K562 (cell line): ENCODE results near the gene C6orf47. TPM values are rescaled to one million over a fixed set of nuclear protein-coding genes. Genes with fewer than 3 reads are reported as not detected.

Experiments
- ASH1L ChIP-seq: fragments of 450-650 bp; IDR thresholded peaks from 2 replicates; pipeline ENCODE4 v1.6.1; 2018; ENCODE audit warnings: borderline replicate concordance, mild to moderate bottlenecking, low read depth; ENCODE audit not compliant: partially characterized antibody
- BRCA1 ChIP-seq, 2 experiments: fragments of 450-650 bp in 1 of 2; sonication (generic) in 1 of 2; formaldehyde crosslinking in 1 of 2; IDR thresholded peaks; 2 replicates each; pipeline versions ENCODE4 v1.5.0 to v1.6.1; 2017 to 2020; ENCODE audit warnings: mild to moderate bottlenecking in 1 of 2, missing genetic modification reagents in 1 of 2
- HMGN3 ChIP-seq: IDR thresholded peaks from 2 replicates; pipeline ENCODE4 v1.6.1; 2011; ENCODE audit warnings: borderline replicate concordance, low read depth, mild to moderate bottlenecking, mixed read lengths, low read length; ENCODE audit not compliant: insufficient read length; ENCODE audit errors: extremely low read depth
- MCM3 ChIP-seq: fragments of 450-650 bp; IDR thresholded peaks from 2 replicates; pipeline ENCODE4 v1.6.1; 2016
- NR2F6 ChIP-seq: fragments of 450-650 bp; formaldehyde crosslinking; IDR thresholded peaks from 2 replicates; pipeline ENCODE4 v1.4.0; 2020; ENCODE audit warnings: mild to moderate bottlenecking
- PHB ChIP-seq: fragments of 250-450 bp; sonication (Bioruptor Pico); IDR thresholded peaks from 2 replicates; pipeline ENCODE4 v1.5.0; 2021
- PTBP1 ChIP-seq: fragments of 200-400 bp; formaldehyde crosslinking; IDR thresholded peaks from 2 replicates; pipeline ENCODE4 v1.6.1; 2017; ENCODE audit warnings: low read depth, low read length
- SIN3A ChIP-seq, 2 experiments: fragments of 150-350 bp in 1 of 2; IDR thresholded peaks; 2 replicates each; pipeline ENCODE4 v1.6.1; 2011 to 2016; ENCODE audit warnings: borderline replicate concordance in 2 of 2, low read depth in 2 of 2, low read length in 2 of 2, mild to moderate bottlenecking in 2 of 2, moderate library complexity in 2 of 2; ENCODE audit not compliant: control insufficient read depth in 1 of 2
- SMAD3 ChIP-seq: fragments of 450-650 bp; formaldehyde crosslinking; conservative IDR thresholded peaks from 2 replicates; pipeline ENCODE4 v1.4.0; 2020; ENCODE audit warnings: mild to moderate bottlenecking
- SMARCA5 ChIP-seq: fragments of 450-650 bp; IDR thresholded peaks from 2 replicates; pipeline ENCODE4 v1.6.1; 2016
- TBP ChIP-seq: optimal IDR thresholded peaks from 2 replicates; pipeline ENCODE3; 2011; ENCODE audit warnings: low read depth, low read length, improper control_type of control experiment
- ZNF121 ChIP-seq: sonication (generic); formaldehyde crosslinking; conservative IDR thresholded peaks from 2 replicates; pipeline ENCODE4 v1.8.0; 2022; ENCODE audit warnings: missing genetic modification reagents
- ZNF431 ChIP-seq: sonication (generic); formaldehyde crosslinking; IDR thresholded peaks from 2 replicates; pipeline ENCODE4 v1.8.0; 2022; ENCODE audit warnings: mild to moderate bottlenecking, missing genetic modification reagents
- ZNF444 ChIP-seq: fragments of 250-450 bp; sonication (Bioruptor Pico); IDR thresholded peaks from 2 replicates; pipeline ENCODE4 v1.4.0; 2020; ENCODE audit warnings: mild to moderate bottlenecking, moderate library complexity
- polyA plus RNA-seq, 8 experiments: library from polyadenylated mRNA; depleted of rRNA in 4 of 8; stranded (reverse) in 5 of 8; unstranded in 3 of 8; fragments of >200 nt; fragmentation: Nextera tagmentation in 2 of 8; fragmentation: Illumina TruSeq in 1 of 8; extraction: Ambion mirVana in 2 of 8; extraction: Trizol in 1 of 8; gene quantifications; 2 replicates each; pipeline versions ENCODE4 v1.2.1 to v1.2.3, GENCODE V29; 2011 to 2014; ENCODE audit warnings: inconsistent platforms in 1 of 8, missing spikeins in 1 of 8
- total RNA-seq, 7 experiments: library from RNA; depleted of rRNA in 6 of 7; stranded (reverse); fragments of >200 nt in 6 of 7; fragmentation: Illumina TruSeq in 2 of 7; extraction: Trizol in 2 of 7; gene quantifications; 2 replicates each; pipeline versions ENCODE4 v1.2.1 to v1.2.3, GENCODE V29; 2011 to 2021; ENCODE audit warnings: low replicate concordance in 1 of 7
- TF ChIP-seq, protein P1 (sequence below): sonication (generic); formaldehyde crosslinking; IDR thresholded peaks from 2 replicates; pipeline ENCODE4 v1.8.1; 2023; ENCODE audit warnings: mild to moderate bottlenecking, missing genetic modification reagents
- TF ChIP-seq, protein P2 (sequence below): fragments of 450-650 bp; IDR thresholded peaks from 2 replicates; pipeline ENCODE4 v1.6.1; 2017; ENCODE audit warnings: antibody characterized with exemption, mild to moderate bottlenecking
- TF ChIP-seq, protein P3 (sequence below): fragments of 250-450 bp; sonication (Bioruptor Pico); IDR thresholded peaks from 2 replicates; pipeline ENCODE4 v1.5.0; 2021
- TF ChIP-seq, protein P4 (sequence below), 2 experiments: fragments of 450-650 bp; conservative IDR thresholded peaks; 2 replicates each; pipeline ENCODE4 v1.6.1; 2017; ENCODE audit warnings: mild to moderate bottlenecking in 2 of 2, moderate library complexity in 2 of 2

Gene C6orf47
- total and polyA plus RNA-seq, 9 of the 15 experiments (the other 6 are each of a cell fraction or from before 2014, with no cell fraction given): 0.14 to 43.8 (median 27.0) TPM

DNA sequence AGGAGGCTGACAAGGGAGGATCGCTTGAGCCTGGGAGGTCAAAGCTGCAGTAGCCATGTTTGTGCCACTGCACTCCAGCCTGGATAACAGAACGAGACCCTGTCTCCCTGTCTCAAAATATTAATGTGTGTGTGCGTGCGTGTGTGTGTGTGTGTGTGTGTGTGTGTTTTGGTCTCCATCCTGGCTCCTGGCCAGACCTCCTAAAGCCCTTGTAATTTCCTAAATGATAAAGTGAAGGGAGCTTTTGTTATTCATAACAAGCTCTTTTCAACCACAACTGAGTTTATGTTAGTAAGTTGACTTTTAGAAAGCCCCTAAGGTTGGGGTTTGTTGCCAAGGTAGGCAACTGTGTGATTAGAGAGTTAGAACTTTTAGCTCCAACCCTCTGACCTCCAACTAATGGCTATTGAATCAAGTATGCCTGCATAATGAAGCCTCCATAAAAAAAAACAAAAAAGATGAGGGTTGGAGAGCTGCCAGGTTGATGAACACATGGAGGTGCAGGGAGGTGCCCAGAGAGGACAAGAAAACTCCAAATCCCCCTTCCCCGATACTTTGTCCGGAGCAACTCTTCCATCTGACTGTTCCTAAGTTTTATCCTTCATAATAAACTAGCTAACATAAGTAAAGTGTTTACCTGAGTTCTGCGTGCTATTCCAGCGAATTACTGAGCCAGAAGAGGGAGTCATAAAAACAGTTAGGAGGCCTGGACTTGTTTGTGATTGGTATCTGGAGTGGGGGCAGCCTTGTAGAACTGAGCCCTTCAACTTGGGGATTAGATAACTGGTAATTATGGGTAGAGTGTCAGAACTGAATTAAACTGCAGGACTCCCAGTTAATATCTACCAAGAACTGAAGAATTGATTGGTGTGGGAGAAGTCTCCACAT is 50.8 kb downstream of the C6orf47 start (continued):
- TF ChIP-seq ASH1L (no peak), PHB (CRISPR knock-in tag) (no peak), HMGN3 (no peak), PTBP1 (no peak), TBP (no peak), ZNF431 (CRISPR knock-in tag) (no peak), ZNF121 (CRISPR knock-in tag) (no peak), SMARCA5 (no peak), SMAD3 (CRISPR knock-in tag) (no peak), SIN3A (IDR thresholded peaks at IDR 0.05; ENCODE audit: borderline replicate concordance in 2 of 2, control insufficient read depth in 1 of 2, low read depth in 2 of 2, low read length in 2 of 2) (no peak), NR2F6 (no peak), ZNF444 (CRISPR knock-in tag) (no peak), BRCA1 (IDR thresholded peaks at IDR 0.05) (no peak), BRCA1 (CRISPR knock-in tag; IDR thresholded peaks at IDR 0.05) (no peak), MCM3 (no peak)
- TF ChIP-seq, protein P1, sequence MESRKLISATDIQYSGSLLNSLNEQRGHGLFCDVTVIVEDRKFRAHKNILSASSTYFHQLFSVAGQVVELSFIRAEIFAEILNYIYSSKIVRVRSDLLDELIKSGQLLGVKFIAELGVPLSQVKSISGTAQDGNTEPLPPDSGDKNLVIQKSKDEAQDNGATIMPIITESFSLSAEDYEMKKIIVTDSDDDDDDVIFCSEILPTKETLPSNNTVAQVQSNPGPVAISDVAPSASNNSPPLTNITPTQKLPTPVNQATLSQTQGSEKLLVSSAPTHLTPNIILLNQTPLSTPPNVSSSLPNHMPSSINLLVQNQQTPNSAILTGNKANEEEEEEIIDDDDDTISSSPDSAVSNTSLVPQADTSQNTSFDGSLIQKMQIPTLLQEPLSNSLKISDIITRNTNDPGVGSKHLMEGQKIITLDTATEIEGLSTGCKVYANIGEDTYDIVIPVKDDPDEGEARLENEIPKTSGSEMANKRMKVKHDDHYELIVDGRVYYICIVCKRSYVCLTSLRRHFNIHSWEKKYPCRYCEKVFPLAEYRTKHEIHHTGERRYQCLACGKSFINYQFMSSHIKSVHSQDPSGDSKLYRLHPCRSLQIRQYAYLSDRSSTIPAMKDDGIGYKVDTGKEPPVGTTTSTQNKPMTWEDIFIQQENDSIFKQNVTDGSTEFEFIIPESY (CRISPR knock-in tag): peak; percentile 31; the same call in 1 of the 2 replicates
- TF ChIP-seq, protein P2, sequence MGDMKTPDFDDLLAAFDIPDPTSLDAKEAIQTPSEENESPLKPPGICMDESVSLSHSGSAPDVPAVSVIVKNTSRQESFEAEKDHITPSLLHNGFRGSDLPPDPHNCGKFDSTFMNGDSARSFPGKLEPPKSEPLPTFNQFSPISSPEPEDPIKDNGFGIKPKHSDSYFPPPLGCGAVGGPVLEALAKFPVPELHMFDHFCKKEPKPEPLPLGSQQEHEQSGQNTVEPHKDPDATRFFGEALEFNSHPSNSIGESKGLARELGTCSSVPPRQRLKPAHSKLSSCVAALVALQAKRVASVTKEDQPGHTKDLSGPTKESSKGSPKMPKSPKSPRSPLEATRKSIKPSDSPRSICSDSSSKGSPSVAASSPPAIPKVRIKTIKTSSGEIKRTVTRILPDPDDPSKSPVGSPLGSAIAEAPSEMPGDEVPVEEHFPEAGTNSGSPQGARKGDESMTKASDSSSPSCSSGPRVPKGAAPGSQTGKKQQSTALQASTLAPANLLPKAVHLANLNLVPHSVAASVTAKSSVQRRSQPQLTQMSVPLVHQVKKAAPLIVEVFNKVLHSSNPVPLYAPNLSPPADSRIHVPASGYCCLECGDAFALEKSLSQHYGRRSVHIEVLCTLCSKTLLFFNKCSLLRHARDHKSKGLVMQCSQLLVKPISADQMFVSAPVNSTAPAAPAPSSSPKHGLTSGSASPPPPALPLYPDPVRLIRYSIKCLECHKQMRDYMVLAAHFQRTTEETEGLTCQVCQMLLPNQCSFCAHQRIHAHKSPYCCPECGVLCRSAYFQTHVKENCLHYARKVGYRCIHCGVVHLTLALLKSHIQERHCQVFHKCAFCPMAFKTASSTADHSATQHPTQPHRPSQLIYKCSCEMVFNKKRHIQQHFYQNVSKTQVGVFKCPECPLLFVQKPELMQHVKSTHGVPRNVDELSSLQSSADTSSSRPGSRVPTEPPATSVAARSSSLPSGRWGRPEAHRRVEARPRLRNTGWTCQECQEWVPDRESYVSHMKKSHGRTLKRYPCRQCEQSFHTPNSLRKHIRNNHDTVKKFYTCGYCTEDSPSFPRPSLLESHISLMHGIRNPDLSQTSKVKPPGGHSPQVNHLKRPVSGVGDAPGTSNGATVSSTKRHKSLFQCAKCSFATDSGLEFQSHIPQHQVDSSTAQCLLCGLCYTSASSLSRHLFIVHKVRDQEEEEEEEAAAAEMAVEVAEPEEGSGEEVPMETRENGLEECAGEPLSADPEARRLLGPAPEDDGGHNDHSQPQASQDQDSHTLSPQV: peak; percentile 66
- TF ChIP-seq, protein P3, sequence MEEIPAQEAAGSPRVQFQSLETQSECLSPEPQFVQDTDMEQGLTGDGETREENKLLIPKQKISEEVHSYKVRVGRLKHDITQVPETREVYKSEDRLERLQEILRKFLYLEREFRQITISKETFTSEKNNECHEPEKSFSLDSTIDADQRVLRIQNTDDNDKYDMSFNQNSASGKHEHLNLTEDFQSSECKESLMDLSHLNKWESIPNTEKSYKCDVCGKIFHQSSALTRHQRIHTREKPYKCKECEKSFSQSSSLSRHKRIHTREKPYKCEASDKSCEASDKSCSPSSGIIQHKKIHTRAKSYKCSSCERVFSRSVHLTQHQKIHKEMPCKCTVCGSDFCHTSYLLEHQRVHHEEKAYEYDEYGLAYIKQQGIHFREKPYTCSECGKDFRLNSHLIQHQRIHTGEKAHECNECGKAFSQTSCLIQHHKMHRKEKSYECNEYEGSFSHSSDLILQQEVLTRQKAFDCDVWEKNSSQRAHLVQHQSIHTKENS (CRISPR knock-in tag): no peak
- TF ChIP-seq, protein P4, sequence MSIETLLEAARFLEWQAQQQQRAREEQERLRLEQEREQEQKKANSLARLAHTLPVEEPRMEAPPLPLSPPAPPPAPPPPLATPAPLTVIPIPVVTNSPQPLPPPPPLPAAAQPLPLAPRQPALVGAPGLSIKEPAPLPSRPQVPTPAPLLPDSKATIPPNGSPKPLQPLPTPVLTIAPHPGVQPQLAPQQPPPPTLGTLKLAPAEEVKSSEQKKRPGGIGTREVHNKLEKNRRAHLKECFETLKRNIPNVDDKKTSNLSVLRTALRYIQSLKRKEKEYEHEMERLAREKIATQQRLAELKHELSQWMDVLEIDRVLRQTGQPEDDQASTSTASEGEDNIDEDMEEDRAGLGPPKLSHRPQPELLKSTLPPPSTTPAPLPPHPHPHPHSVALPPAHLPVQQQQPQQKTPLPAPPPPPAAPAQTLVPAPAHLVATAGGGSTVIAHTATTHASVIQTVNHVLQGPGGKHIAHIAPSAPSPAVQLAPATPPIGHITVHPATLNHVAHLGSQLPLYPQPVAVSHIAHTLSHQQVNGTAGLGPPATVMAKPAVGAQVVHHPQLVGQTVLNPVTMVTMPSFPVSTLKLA (conservative IDR thresholded peaks at IDR 0.05): 0 out of 4 replicates have a peak, but pooled peaks of 1 of the 2 experiments have one; percentile 13
